Measurements from ENCODE around the gene RFXANK.

DNA sequence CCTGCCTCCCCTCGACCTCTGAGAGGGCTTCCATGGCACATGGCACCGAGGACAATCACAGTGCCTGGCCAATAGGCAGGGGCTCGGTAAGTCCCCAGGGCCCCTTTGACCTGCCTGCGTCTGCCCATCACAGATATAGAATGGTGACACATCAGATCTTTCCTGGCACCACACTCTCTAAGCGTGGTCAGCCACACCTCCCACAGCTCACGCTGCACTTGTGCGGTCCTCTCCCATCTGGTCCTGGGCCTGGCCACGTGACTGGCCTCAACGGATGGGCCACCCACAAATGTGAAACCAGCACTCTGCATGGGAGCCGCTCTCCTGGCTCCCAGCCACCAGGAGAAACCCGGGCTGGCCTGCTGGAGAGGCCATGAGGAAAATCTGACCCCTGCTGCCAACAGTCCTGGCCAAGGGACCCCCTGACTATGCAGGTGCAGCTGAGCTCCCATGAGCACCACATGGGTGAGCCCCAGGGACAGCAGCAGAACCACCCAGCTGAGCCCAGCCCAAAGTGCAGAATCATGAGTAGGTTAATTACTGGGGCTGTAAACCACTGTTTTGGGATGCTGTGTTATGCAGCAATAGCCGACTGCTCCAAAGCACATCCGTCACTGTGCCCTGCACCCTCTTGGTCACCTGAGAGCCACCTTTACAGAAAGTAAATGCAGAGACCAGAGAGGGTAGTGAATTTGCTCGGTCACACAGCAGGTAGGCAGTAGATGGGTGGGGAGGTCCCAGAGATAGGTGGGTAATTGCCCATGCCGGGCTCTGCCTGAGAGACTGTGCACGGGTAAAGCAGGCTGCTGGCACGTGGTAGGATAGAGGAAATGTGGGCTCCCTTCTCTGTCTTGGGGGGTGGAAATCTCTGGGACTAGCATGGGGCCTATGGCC, 12.3 kb upstream of the RFXANK start:
- TF ChIP-seq POLR2A (IDR thresholded peaks at IDR 0.05) (no peak), POLR2AphosphoS5 (IDR thresholded peaks at IDR 0.05; ENCODE audit: insufficient read depth in 1 of 2, low read depth in 1 of 2) (no peak)
- TF ChIP-seq, protein P1, sequence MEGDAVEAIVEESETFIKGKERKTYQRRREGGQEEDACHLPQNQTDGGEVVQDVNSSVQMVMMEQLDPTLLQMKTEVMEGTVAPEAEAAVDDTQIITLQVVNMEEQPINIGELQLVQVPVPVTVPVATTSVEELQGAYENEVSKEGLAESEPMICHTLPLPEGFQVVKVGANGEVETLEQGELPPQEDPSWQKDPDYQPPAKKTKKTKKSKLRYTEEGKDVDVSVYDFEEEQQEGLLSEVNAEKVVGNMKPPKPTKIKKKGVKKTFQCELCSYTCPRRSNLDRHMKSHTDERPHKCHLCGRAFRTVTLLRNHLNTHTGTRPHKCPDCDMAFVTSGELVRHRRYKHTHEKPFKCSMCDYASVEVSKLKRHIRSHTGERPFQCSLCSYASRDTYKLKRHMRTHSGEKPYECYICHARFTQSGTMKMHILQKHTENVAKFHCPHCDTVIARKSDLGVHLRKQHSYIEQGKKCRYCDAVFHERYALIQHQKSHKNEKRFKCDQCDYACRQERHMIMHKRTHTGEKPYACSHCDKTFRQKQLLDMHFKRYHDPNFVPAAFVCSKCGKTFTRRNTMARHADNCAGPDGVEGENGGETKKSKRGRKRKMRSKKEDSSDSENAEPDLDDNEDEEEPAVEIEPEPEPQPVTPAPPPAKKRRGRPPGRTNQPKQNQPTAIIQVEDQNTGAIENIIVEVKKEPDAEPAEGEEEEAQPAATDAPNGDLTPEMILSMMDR (IDR thresholded peaks at IDR 0.05), result no peak

All from vagina (tissue), 2 donors.